Panc1 (cell line): ENCODE measurements around the gene TBCD. TPM values are rescaled to one million over a fixed set of nuclear protein-coding genes. Genes with fewer than 3 reads are reported as not detected.
A peak's percentile ranks its signal among the peaks of the same experiment; 100 is the strongest.
"Not testable (repeated sequence)": the region's sequence is repeated elsewhere in the genome, so short reads cannot be mapped to it uniquely, and the experiment has no call there.

Source experiments
- ATAC-seq: fragments of 200-7000 bp; cut with Tn5 transposase; 2 replicates; pipeline ENCODE4 v1.9.1; 2020; ENCODE audit warnings: mild to moderate bottlenecking, moderate library complexity
- BruUV-seq: library from RNA; stranded (reverse); fragments of 400-500 nt; replicated peaks from 2 replicates; lab custom pipeline; 2021; lab: Mats Ljungman, UMichigan
- CTCF ChIA-PET: fragments of 300-600 bp; sonication (Branson Sonifier 250); formaldehyde crosslinking; loops from one replicate; lab custom pipeline; 2022; ENCODE audit warnings: antibody characterized with exemption; lab: Charles Lee
- POLR2A ChIA-PET: fragments of 300-600 bp; sonication (Branson Sonifier 250); formaldehyde crosslinking; loops from one replicate; lab custom pipeline; 2022; ENCODE audit warnings: antibody characterized with exemption; lab: Charles Lee
- DNase-seq: peaks from one replicate; pipeline ENCODE4 v3.0.0-alpha.2; 2010; ENCODE audit warnings: low read depth, low spot score
- H3K27ac ChIP-seq: 2 replicates; pipeline ENCODE4 v1.5.1; 2011; ENCODE audit warnings: mild to moderate bottlenecking, low read length, inconsistent platforms
- H3K27me3 ChIP-seq: fragments of 200-500 bp; sonication (Bioruptor generic); 2 replicates; pipeline ENCODE4 v1.6.0; 2014; ENCODE audit warnings: low read length, inconsistent platforms; ENCODE audit not compliant: control insufficient read depth, insufficient read depth
- H3K36me3 ChIP-seq: fragments of 200-500 bp; sonication (Bioruptor generic); 2 replicates; pipeline ENCODE4 v1.5.1; 2014; ENCODE audit warnings: inconsistent platforms, mild to moderate bottlenecking, low read length, moderate library complexity; ENCODE audit not compliant: control insufficient read depth, insufficient read depth
- H3K4me1 ChIP-seq: 2 replicates; pipeline ENCODE4 v1.5.1; 2011; ENCODE audit warnings: inconsistent platforms, mild to moderate bottlenecking, low read length, moderate library complexity; ENCODE audit not compliant: control insufficient read depth, insufficient read depth
- H3K4me3 ChIP-seq, 2 experiments: 2 replicates each; pipeline ENCODE4 v1.5.1; 2011 to 2012; ENCODE audit warnings: low read depth in 2 of 2, low read length in 2 of 2, mild to moderate bottlenecking in 2 of 2, inconsistent platforms in 1 of 2, moderate library complexity in 1 of 2
- H3K9me3 ChIP-seq: fragments of 200-500 bp; sonication (Bioruptor generic); 2 replicates; pipeline ENCODE4 v1.5.1; 2014; ENCODE audit warnings: low read depth, mild to moderate bottlenecking, inconsistent platforms, low read length, moderate library complexity; ENCODE audit not compliant: control insufficient read depth, insufficient read depth
- POLR2AphosphoS5 ChIP-seq: IDR thresholded peaks from 2 replicates; pipeline ENCODE4 v1.6.1; 2012; ENCODE audit warnings: mild to moderate bottlenecking, low read depth, low read length, moderate library complexity
- SIN3A ChIP-seq: IDR thresholded peaks from 2 replicates; pipeline ENCODE4 v1.6.1; 2012; ENCODE audit warnings: low read depth, mild to moderate bottlenecking, low read length, moderate library complexity, borderline replicate concordance; ENCODE audit not compliant: insufficient read depth
- TCF7L2 ChIP-seq: IDR thresholded peaks from 2 replicates; pipeline ENCODE4 v1.6.1; 2011; ENCODE audit warnings: mild to moderate bottlenecking, low read depth, low read length, inconsistent platforms
- in situ Hi-C: cut with HindIII; loops from 2 replicates; pipeline ENCODE4 v1.10.0; 2016; ENCODE audit warnings: low sequenced_read_pairs, low pct_unique_long_range_greater_than_20kb
- intact Hi-C: fragments of 100-400 bp; cut with micrococcal nuclease; formaldehyde crosslinking; loops from one replicate; pipeline ENCODE4 v1.10.0; 2022; ENCODE audit not compliant: unreplicated experiment
- total RNA-seq: library from RNA; stranded (reverse); gene quantifications from one replicate; pipeline ENCODE4 v1.2.1, GENCODE V29; 2021; ENCODE audit not compliant: unreplicated experiment
- TF ChIP-seq, protein P1 (sequence below): fragments of 450-650 bp; IDR thresholded peaks from 2 replicates; pipeline ENCODE4 v1.5.1; 2017; ENCODE audit warnings: mild to moderate bottlenecking
- TF ChIP-seq, protein P2 (sequence below), 2 experiments: IDR thresholded peaks; 2 replicates each; pipeline ENCODE4 v1.6.1; 2011 to 2012; ENCODE audit warnings: low read depth in 2 of 2, control low read depth in 1 of 2, low read length in 1 of 2, mild to moderate bottlenecking in 1 of 2, moderate library complexity in 1 of 2; ENCODE audit not compliant: insufficient read depth in 1 of 2

TBCD gene
- total RNA-seq, 1 experiment from 2014 or later, result 186 TPM

DNA sequence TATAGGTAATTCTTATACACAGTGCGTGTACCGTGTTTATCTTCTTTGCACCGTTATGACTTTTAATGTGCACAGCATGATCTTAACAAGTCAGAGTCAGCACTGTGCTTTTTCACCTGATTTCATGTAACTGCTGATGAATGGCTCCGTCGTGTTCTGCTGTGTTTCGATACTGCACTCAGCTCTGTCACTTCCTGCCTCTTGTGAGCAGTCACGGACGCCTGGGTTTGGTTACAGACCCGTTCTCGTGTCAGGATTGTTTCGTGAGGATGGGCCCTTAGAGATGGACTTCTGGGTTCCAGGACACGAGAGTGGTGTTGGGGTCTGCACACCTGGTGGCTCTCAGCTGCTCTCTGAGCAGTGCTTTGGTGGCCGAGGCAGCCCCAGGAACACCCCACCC is 24.6 kb downstream of the TBCD start:
- no TSS peak for BruUV-seq
- ChIA-PET CTCF (interaction anchor here (1.2 kb wide), 1 partner anchor 64 kb away, joined by 3 read pairs; no protein-coding TSS in a partner anchor), POLR2A (no interaction called here)
- H3K27me3 ChIP-seq, result no peaks in the 10 kb centered on the region
- H3K27ac ChIP-seq, result no peak overlapping the region
- no peak overlapping the region for H3K4me3 ChIP-seq
- no peak for DNase-seq
- peaks cover 2% of the 10 kb centered on the region; the same call in 1 of the 2 replicates for H3K36me3 ChIP-seq
- in situ Hi-C loops, result no loop called here
- H3K4me1 ChIP-seq, result no peaks in the 10 kb centered on the region
- intact Hi-C loops, result loop anchor here (5.0 kb wide), 1 partner anchor 109 kb away; no protein-coding TSS in a partner anchor
- TF ChIP-seq, protein P1, sequence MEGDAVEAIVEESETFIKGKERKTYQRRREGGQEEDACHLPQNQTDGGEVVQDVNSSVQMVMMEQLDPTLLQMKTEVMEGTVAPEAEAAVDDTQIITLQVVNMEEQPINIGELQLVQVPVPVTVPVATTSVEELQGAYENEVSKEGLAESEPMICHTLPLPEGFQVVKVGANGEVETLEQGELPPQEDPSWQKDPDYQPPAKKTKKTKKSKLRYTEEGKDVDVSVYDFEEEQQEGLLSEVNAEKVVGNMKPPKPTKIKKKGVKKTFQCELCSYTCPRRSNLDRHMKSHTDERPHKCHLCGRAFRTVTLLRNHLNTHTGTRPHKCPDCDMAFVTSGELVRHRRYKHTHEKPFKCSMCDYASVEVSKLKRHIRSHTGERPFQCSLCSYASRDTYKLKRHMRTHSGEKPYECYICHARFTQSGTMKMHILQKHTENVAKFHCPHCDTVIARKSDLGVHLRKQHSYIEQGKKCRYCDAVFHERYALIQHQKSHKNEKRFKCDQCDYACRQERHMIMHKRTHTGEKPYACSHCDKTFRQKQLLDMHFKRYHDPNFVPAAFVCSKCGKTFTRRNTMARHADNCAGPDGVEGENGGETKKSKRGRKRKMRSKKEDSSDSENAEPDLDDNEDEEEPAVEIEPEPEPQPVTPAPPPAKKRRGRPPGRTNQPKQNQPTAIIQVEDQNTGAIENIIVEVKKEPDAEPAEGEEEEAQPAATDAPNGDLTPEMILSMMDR, result no peak
- TF ChIP-seq SIN3A, result no peak
- TF ChIP-seq TCF7L2, result no peak
- TF ChIP-seq POLR2AphosphoS5, result no peak
- TF ChIP-seq, protein P2, sequence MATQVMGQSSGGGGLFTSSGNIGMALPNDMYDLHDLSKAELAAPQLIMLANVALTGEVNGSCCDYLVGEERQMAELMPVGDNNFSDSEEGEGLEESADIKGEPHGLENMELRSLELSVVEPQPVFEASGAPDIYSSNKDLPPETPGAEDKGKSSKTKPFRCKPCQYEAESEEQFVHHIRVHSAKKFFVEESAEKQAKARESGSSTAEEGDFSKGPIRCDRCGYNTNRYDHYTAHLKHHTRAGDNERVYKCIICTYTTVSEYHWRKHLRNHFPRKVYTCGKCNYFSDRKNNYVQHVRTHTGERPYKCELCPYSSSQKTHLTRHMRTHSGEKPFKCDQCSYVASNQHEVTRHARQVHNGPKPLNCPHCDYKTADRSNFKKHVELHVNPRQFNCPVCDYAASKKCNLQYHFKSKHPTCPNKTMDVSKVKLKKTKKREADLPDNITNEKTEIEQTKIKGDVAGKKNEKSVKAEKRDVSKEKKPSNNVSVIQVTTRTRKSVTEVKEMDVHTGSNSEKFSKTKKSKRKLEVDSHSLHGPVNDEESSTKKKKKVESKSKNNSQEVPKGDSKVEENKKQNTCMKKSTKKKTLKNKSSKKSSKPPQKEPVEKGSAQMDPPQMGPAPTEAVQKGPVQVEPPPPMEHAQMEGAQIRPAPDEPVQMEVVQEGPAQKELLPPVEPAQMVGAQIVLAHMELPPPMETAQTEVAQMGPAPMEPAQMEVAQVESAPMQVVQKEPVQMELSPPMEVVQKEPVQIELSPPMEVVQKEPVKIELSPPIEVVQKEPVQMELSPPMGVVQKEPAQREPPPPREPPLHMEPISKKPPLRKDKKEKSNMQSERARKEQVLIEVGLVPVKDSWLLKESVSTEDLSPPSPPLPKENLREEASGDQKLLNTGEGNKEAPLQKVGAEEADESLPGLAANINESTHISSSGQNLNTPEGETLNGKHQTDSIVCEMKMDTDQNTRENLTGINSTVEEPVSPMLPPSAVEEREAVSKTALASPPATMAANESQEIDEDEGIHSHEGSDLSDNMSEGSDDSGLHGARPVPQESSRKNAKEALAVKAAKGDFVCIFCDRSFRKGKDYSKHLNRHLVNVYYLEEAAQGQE (IDR thresholded peaks at IDR 0.05; ENCODE audit: insufficient read depth in 1 of 2, low read depth in 2 of 2, low read length in 1 of 2), result no peak
- no peak for ATAC-seq
- no peaks in the 10 kb centered on the region for H3K9me3 ChIP-seq

DNA sequence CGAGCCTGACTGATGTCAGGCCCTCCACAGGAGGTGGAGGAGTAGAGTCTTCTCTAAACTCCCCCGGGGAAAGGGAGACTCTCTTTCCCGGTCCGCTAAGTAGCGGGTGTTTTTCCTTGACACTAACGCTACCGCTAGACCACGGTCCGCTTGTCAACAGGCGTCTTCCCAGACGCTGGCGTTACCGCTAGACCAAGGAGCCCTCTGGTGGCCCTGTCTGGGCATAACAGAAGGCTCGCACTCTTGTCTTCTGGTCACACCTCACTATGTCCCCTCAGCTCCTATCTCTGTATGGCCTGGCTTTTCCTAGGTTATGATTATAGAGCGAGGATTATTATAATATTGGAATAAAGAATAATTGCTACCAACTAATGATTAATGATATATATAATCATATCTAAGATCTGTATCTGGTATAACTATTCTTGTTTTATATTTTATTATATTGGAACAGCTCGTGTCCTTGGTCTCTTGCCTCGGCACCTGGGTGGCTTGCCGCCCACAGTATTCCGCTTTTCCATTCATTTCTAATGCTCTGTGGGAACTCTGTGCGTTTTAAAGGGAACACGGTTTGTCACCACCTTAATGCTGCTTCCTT is 26.0 kb downstream of the TBCD start:
- H3K27me3 ChIP-seq, H3K9me3 ChIP-seq, H3K27ac ChIP-seq, DNase-seq, in situ Hi-C loops, POLR2A ChIA-PET, H3K36me3 ChIP-seq, ATAC-seq, H3K4me1 ChIP-seq, BruUV-seq, CTCF ChIA-PET, H3K4me3 ChIP-seq: not testable (repeated sequence)
- TF ChIP-seq, protein P1, result peak; percentile 83
- intact Hi-C loops, result loop anchor here (5.0 kb wide), 1 partner anchor 111 kb away; no protein-coding TSS in a partner anchor
